Sigmoid colon (tissue), 7 donors: Measurements from ENCODE around the gene TMEM240. TPM values are rescaled to one million over a fixed set of nuclear protein-coding genes. Genes with fewer than 3 reads are reported as not detected.

Experiments used
- DNase-seq: peaks from one replicate; pipeline ENCODE4 v3.0.0-alpha.2; 2019
- H3K27ac ChIP-seq, 4 donors: fragments of 200-600 bp; sonication (generic); one replicate each; pipeline ENCODE4 v1.5.1; 2016 to 2019; ENCODE audit warnings: mild to moderate bottlenecking in 1 of 4
- H3K27me3 ChIP-seq, 3 donors: fragments of 200-600 bp; sonication (generic); one replicate each; pipeline ENCODE4 v1.5.1; 2019; ENCODE audit warnings: mild to moderate bottlenecking in 1 of 3
- H3K36me3 ChIP-seq, 4 donors: fragments of 200-600 bp; sonication (generic); one replicate each; pipeline ENCODE4 v1.5.1; 2016 to 2019
- H3K4me1 ChIP-seq, 4 donors: fragments of 200-600 bp; sonication (generic); one replicate each; pipeline ENCODE4 v1.5.1; 2017 to 2019
- H3K4me3 ChIP-seq, 4 donors: fragments of 200-600 bp; sonication (generic); one replicate each; pipeline ENCODE4 v1.5.1; 2017 to 2019; ENCODE audit warnings: mild to moderate bottlenecking in 2 of 4, moderate library complexity in 1 of 4
- H3K9me3 ChIP-seq, 4 donors: fragments of 200-600 bp in 3 of 4; sonication (generic) in 3 of 4; one replicate each; pipeline versions ENCODE4 v1.5.1 to v1.6.1; 2013 to 2019
- CTCF ChIP-seq, 4 experiments: fragments of 450-650 bp in 3 of 4; fragments of 200-600 bp in 1 of 4; IDR thresholded peaks; one replicate each; pipeline ENCODE4 v1.5.1; 2016 to 2019; ENCODE audit warnings: antibody characterized with exemption in 4 of 4, mild to moderate bottlenecking in 3 of 4, moderate library complexity in 2 of 4
- EP300 ChIP-seq, 4 donors: sonication (generic); formaldehyde crosslinking; IDR thresholded peaks; one replicate each; pipeline ENCODE4 v1.6.1; 2017; ENCODE audit warnings: antibody characterized with exemption in 4 of 4
- POLR2A ChIP-seq, 2 donors: fragments of 450-650 bp; IDR thresholded peaks; one replicate each; pipeline ENCODE4 v1.6.1; 2016; ENCODE audit warnings: antibody characterized with exemption in 2 of 2, mild to moderate bottlenecking in 2 of 2, moderate library complexity in 2 of 2
- POLR2AphosphoS5 ChIP-seq, 4 donors: sonication (generic); formaldehyde crosslinking; IDR thresholded peaks; one replicate each; pipeline ENCODE4 v1.6.1; 2017; ENCODE audit warnings: antibody characterized with exemption in 4 of 4
- WGBS, 2 donors: extraction: QIAGEN DNeasy Blood & Tissue Kit; methylation state at CpG; one replicate each; pipeline ENCODE4 v1.1.7; 2013; 5-methylcytosine and 5-hydroxymethylcytosine counted together
- intact Hi-C: fragments of 100-400 bp; cut with DNase I; formaldehyde crosslinking; loops from one replicate; pipeline ENCODE4 v1.15.1; 2023
- polyA plus RNA-seq, 3 donors: library from polyadenylated mRNA; stranded (reverse); fragments of 200-250 nt; gene quantifications; one replicate each; pipeline ENCODE4 v1.2.3, GENCODE V29; 2013
- total RNA-seq, 4 donors: library from RNA; depleted of rRNA; stranded (reverse); fragments of >200 nt; gene quantifications; one replicate each; pipeline ENCODE4 v1.1.0, GENCODE V29; 2016
- donor health status: healthy with polysubstance abuse.
- donor health status: Bipolar disorder and iron deficiency.
- donor health status: healthy.

Gene TMEM240
- total and polyA plus RNA-seq, 7 donors: 3.7 to 35.2 (median 15.8) TPM; not detected in 1

- 75 to 81% methylated on average over 10 of the region's 10 CpGs for WGBS, 2 donors
- H3K4me3 ChIP-seq: no peak overlapping the region
- TF ChIP-seq POLR2AphosphoS5 (IDR thresholded peaks at IDR 0.05) (no peak), EP300 (IDR thresholded peaks at IDR 0.05) (no peak), CTCF (IDR thresholded peaks at IDR 0.05) (no peak), POLR2A (IDR thresholded peaks at IDR 0.05) (no peak)
- H3K27me3 ChIP-seq: no peaks in the 10 kb centered on the region
- H3K4me1 ChIP-seq: peaks cover 0 to 51% (median 46%) of the 10 kb centered on the region in 4 donors
- peak; percentile 66 for DNase-seq
- H3K36me3 ChIP-seq: peaks cover 15 to 21% (median 19%) of the 10 kb centered on the region in 4 donors
- no peaks in the 10 kb centered on the region for H3K9me3 ChIP-seq
- peak overlapping the region in 1 of 4 donors; percentile 31 for H3K27ac ChIP-seq
- intact Hi-C loops: no loop called here
Observed at GRCh38 chr1:1567891-1568291, 27.5 kb upstream of the TMEM240 start.

- Histone ChIP-seq H3K27me3 (no peaks in the 10 kb centered on the region), H3K27ac (peak overlapping the region in 1 of 4 donors; percentile 31), H3K9me3 (no peaks in the 10 kb centered on the region), H3K4me3 (no peak overlapping the region), H3K36me3 (peaks cover 20 to 27% (median 24%) of the 10 kb centered on the region in 4 donors), H3K4me1 (peaks cover 0 to 45% (median 40%) of the 10 kb centered on the region in 4 donors)
- TF ChIP-seq POLR2AphosphoS5 (IDR thresholded peaks at IDR 0.05) (no peak), POLR2A (IDR thresholded peaks at IDR 0.05) (no peak)
- 90 to 91% methylated on average over 31 of the region's 31 CpGs for WGBS, 2 donors
- intact Hi-C loops: no loop called here
- DNase-seq: no peak
Observed at GRCh38 chr1:1567152-1567875, 26.9 kb upstream of the TMEM240 start.

GRCh38 chr1:1565340-1565739, 24.9 kb upstream of the TMEM240 start:
- Histone ChIP-seq H3K4me3 (no peak overlapping the region), H3K27ac (no peak overlapping the region), H3K9me3 (no peaks in the 10 kb centered on the region), H3K27me3 (no peaks in the 10 kb centered on the region), H3K36me3 (peaks cover 21 to 47% (median 40%) of the 10 kb centered on the region in 4 donors), H3K4me1 (peaks cover 0 to 31% (median 28%) of the 10 kb centered on the region in 4 donors)
- intact Hi-C loops: no loop called here
- DNase-seq: no peak
- TF ChIP-seq EP300 (IDR thresholded peaks at IDR 0.05): no peak
- no peak for TF ChIP-seq POLR2A (IDR thresholded peaks at IDR 0.05)
- no peak for TF ChIP-seq POLR2AphosphoS5 (IDR thresholded peaks at IDR 0.05)
- TF ChIP-seq CTCF (IDR thresholded peaks at IDR 0.05): no peak
- 94 to 95% methylated on average over 10 of the region's 10 CpGs for WGBS, 2 donors

GRCh38 chr1:1564268-1564667, 23.8 kb upstream of the TMEM240 start:
- Histone ChIP-seq H3K9me3 (no peaks in the 10 kb centered on the region), H3K27me3 (no peaks in the 10 kb centered on the region), H3K4me1 (peaks cover 0 to 23% (median 18%) of the 10 kb centered on the region in 4 donors), H3K27ac (no peak overlapping the region), H3K4me3 (no peak overlapping the region), H3K36me3 (peaks cover 21 to 52% (median 40%) of the 10 kb centered on the region in 4 donors)
- DNase-seq: no peak
- intact Hi-C loops: no loop called here
- 91 to 92% methylated on average over 19 of the region's 19 CpGs for WGBS, 2 donors
- TF ChIP-seq POLR2AphosphoS5 (IDR thresholded peaks at IDR 0.05): no peak
- no peak for TF ChIP-seq CTCF (IDR thresholded peaks at IDR 0.05)
- TF ChIP-seq EP300 (IDR thresholded peaks at IDR 0.05): no peak
- TF ChIP-seq POLR2A (IDR thresholded peaks at IDR 0.05): no peak

- Histone ChIP-seq H3K9me3 (no peaks in the 10 kb centered on the region), H3K4me3 (no peak overlapping the region), H3K36me3 (peaks cover 21 to 52% (median 40%) of the 10 kb centered on the region in 4 donors), H3K27ac (no peak overlapping the region), H3K4me1 (peaks cover 0 to 19% (median 14%) of the 10 kb centered on the region in 4 donors), H3K27me3 (no peaks in the 10 kb centered on the region)
- no peak for TF ChIP-seq EP300 (IDR thresholded peaks at IDR 0.05)
- no peak for DNase-seq
- 84 to 94% methylated on average over 12 of the region's 12 CpGs for WGBS, 2 donors
- intact Hi-C loops: no loop called here
Observed at GRCh38 chr1:1563688-1564087, 23.3 kb upstream of the TMEM240 start.
